NB4 (cell line): Measurements from ENCODE around the gene PCSK7.

Source experiments
- CTCF ChIP-seq: IDR thresholded peaks from one replicate; pipeline ENCODE4 v1.5.1; 2012; ENCODE audit warnings: low read depth, low read length
- MYC ChIP-seq: IDR thresholded peaks from 2 replicates; pipeline ENCODE4 v1.6.1; 2011; ENCODE audit warnings: low read depth, low read length
- POLR2A ChIP-seq: IDR thresholded peaks from 2 replicates; pipeline ENCODE4 v1.6.1; 2011; ENCODE audit warnings: mild to moderate bottlenecking; ENCODE audit not compliant: insufficient read length; ENCODE audit errors: extremely low read depth

- TF ChIP-seq CTCF (no peak), POLR2A (no peak), MYC (no peak)
Measured at GRCh38 chr11:117154468-117154867, 77.4 kb downstream of the PCSK7 start.
